Trophoblast cell (in vitro differentiated cells and primary cell): ENCODE measurements around the gene ADAM19.
A peak's percentile ranks its signal among the peaks of the same experiment; 100 is the strongest.

Source experiments
- DNase-seq, 2 donors: peaks; one replicate each; pipeline ENCODE4 v3.0.0-alpha.2; 2016
- H2AFZ ChIP-seq: 2 replicates; pipeline ENCODE4 v1.6.1; 2013; ENCODE audit warnings: low read length, moderate library complexity, mild to moderate bottlenecking; ENCODE audit not compliant: insufficient read depth, poor library complexity
- H2AK5ac ChIP-seq: 2 replicates; pipeline ENCODE4 v1.6.1; 2013; ENCODE audit warnings: mild to moderate bottlenecking, low read length
- H2BK120ac ChIP-seq: 2 replicates; pipeline ENCODE4 v1.6.1; 2013; ENCODE audit warnings: low read length, mild to moderate bottlenecking, moderate library complexity; ENCODE audit not compliant: insufficient read depth, poor library complexity
- H2BK12ac ChIP-seq: 2 replicates; pipeline ENCODE4 v1.6.1; 2013; ENCODE audit warnings: mild to moderate bottlenecking, low read length, moderate library complexity
- H2BK5ac ChIP-seq: 2 replicates; pipeline ENCODE4 v1.6.1; 2013; ENCODE audit warnings: low read length, low read depth, moderate library complexity, mild to moderate bottlenecking; ENCODE audit not compliant: poor library complexity
- H3K14ac ChIP-seq: 2 replicates; pipeline ENCODE4 v1.6.1; 2013; ENCODE audit warnings: mild to moderate bottlenecking, low read length
- H3K18ac ChIP-seq: 2 replicates; pipeline ENCODE4 v1.6.1; 2013; ENCODE audit warnings: mild to moderate bottlenecking, low read length
- H3K23ac ChIP-seq: 2 replicates; pipeline ENCODE4 v1.6.1; 2013; ENCODE audit warnings: low read length
- H3K27ac ChIP-seq: 2 replicates; pipeline ENCODE4 v1.5.1; 2013; ENCODE audit warnings: low read depth, mild to moderate bottlenecking, inconsistent platforms, low read length, moderate library complexity
- H3K27me3 ChIP-seq: 2 replicates; pipeline ENCODE4 v1.6.1; 2013; ENCODE audit warnings: inconsistent platforms, mild to moderate bottlenecking, low read length, moderate library complexity; ENCODE audit not compliant: insufficient read depth
- H3K36me3 ChIP-seq, 2 experiments: 1 replicate in 1 of 2; 2 replicates in 1 of 2; pipeline ENCODE4 v1.6.1; 2013; ENCODE audit warnings: low read length in 2 of 2, mild to moderate bottlenecking in 2 of 2, moderate library complexity in 1 of 2; ENCODE audit not compliant: insufficient read depth in 2 of 2, control insufficient read depth in 1 of 2
- H3K4ac ChIP-seq: 2 replicates; pipeline ENCODE4 v1.6.1; 2013; ENCODE audit warnings: low read depth, mild to moderate bottlenecking, low read length, moderate library complexity
- H3K4me1 ChIP-seq, 2 experiments: 1 replicate in 1 of 2; 2 replicates in 1 of 2; pipeline ENCODE4 v1.6.1; 2013; ENCODE audit warnings: low read length in 2 of 2, mild to moderate bottlenecking in 2 of 2, moderate library complexity in 1 of 2; ENCODE audit not compliant: insufficient read depth in 2 of 2, control insufficient read depth in 1 of 2
- H3K4me2 ChIP-seq: 2 replicates; pipeline ENCODE4 v1.6.1; 2013; ENCODE audit warnings: inconsistent platforms, mild to moderate bottlenecking, low read length, moderate library complexity
- H3K4me3 ChIP-seq: 2 replicates; pipeline ENCODE4 v1.5.1; 2013; ENCODE audit warnings: mild to moderate bottlenecking, low read depth, low read length, inconsistent platforms
- H3K79me1 ChIP-seq: one replicate; pipeline ENCODE4 v1.6.1; 2013; ENCODE audit warnings: low read length
- H3K79me2 ChIP-seq: 2 replicates; pipeline ENCODE4 v1.6.1; 2013; ENCODE audit warnings: low read length, mild to moderate bottlenecking; ENCODE audit not compliant: control insufficient read depth, insufficient read depth, poor library complexity
- H3K9ac ChIP-seq: 2 replicates; pipeline ENCODE4 v1.6.1; 2013; ENCODE audit warnings: mild to moderate bottlenecking, low read length
- H3K9me3 ChIP-seq: 2 replicates; pipeline ENCODE4 v1.6.1; 2013; ENCODE audit warnings: low read depth, mild to moderate bottlenecking, control low read depth, inconsistent platforms, low read length; ENCODE audit not compliant: insufficient read depth
- H4K12ac ChIP-seq: 2 replicates; pipeline ENCODE4 v1.6.1; 2013; ENCODE audit warnings: low read depth, mild to moderate bottlenecking, low read length, moderate library complexity
- H4K8ac ChIP-seq: 2 replicates; pipeline ENCODE4 v1.6.1; 2013; ENCODE audit warnings: low read depth, mild to moderate bottlenecking, low read length, moderate library complexity
- H4K91ac ChIP-seq: one replicate; pipeline ENCODE4 v1.6.1; 2013; ENCODE audit warnings: low read depth, mild to moderate bottlenecking, low read length, moderate library complexity
- WGBS: extraction: QIAGEN DNeasy Blood & Tissue Kit; methylation state at CpG from one replicate; pipeline ENCODE4 v1.1.7; 2013; ENCODE audit warnings: missing lambda C conversion rate; ENCODE audit not compliant: insufficient read length, insufficient coverage; ENCODE audit errors: extremely low coverage; 5-methylcytosine and 5-hydroxymethylcytosine counted together

The ADAM19 gene

DNA sequence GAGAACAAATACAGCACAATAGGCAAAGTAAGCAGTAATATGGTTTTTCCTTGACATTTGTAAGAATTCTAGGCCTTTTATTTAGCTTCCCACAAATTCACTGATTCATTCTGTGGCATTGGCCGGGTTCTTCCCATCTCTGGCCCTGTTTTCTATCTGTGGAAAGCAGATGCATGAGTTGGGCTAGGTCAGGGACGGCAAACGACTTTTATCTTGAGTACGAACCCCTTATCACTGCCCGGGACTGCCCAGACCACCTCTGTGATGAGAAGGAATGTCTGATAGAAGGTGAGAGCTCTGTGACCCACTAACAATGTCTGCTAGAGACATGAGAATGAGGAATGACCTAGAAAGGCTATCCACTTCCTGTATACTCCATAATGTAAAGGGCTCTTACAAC lies 35.4 kb upstream of the ADAM19 start:
- Histone ChIP-seq H3K23ac (no peak overlapping the region), H4K8ac (peak overlapping the region; percentile 43), H3K4me3 (no peak overlapping the region), H3K4ac (no peak overlapping the region), H2BK12ac (peak overlapping the region; percentile 65), H3K18ac (no peak overlapping the region), H3K79me1 (peaks cover 43% of the 10 kb centered on the region), H3K27me3 (no peaks in the 10 kb centered on the region), H4K12ac (no peak overlapping the region), H3K4me2 (no peak overlapping the region), H4K91ac (no peak overlapping the region), H3K36me3 (no peaks in the 10 kb centered on the region), H3K9me3 (no peaks in the 10 kb centered on the region), H2BK5ac (no peak overlapping the region), H2BK120ac (peak overlapping the region; percentile 26), H3K9ac (no peak overlapping the region), H3K4me1 (peaks cover 32 to 36% of the 10 kb centered on the region in 2 experiments), H3K14ac (no peak overlapping the region), H2AK5ac (no peak overlapping the region), H3K79me2 (peaks cover 7% of the 10 kb centered on the region), H2AFZ (no peak overlapping the region), H3K27ac (peak overlapping the region; percentile 42)
- no CpG with 5 or more reads among the region's 5 CpGs for WGBS
- no peak for DNase-seq

- Histone ChIP-seq H3K79me1 (peaks cover 43% of the 10 kb centered on the region), H3K9me3 (no peaks in the 10 kb centered on the region), H2AK5ac (no peak overlapping the region), H4K91ac (peak overlapping the region; percentile 94), H2BK12ac (peak overlapping the region; percentile 94), H3K27me3 (no peaks in the 10 kb centered on the region), H4K8ac (peak overlapping the region; percentile 49), H4K12ac (no peak overlapping the region), H3K4me3 (no peak overlapping the region), H3K4ac (peak overlapping the region; percentile 49), H2BK120ac (peak overlapping the region; percentile 78), H3K27ac (peak overlapping the region; percentile 88), H3K4me2 (no peak overlapping the region), H3K79me2 (peaks cover 6% of the 10 kb centered on the region), H3K18ac (no peak overlapping the region), H3K14ac (peak overlapping the region; percentile 80), H3K36me3 (no peaks in the 10 kb centered on the region), H2BK5ac (peak overlapping the region; percentile 71), H3K4me1 (peaks cover 31 to 38% of the 10 kb centered on the region in 2 experiments), H3K9ac (no peak overlapping the region), H2AFZ (no peak overlapping the region), H3K23ac (no peak overlapping the region)
- DNase-seq = peak; percentile 58 to 84
- no CpG with 5 or more reads among the region's 8 CpGs for WGBS
These were observed 33.5 kb upstream of the ADAM19 start for GRCh38 chr5:157608972-157609565.

GRCh38 chr5:157607371-157608161 lies 32.0 kb upstream of the ADAM19 start:
- Histone ChIP-seq H2BK120ac (peak overlapping the region; percentile 81), H3K9me3 (no peaks in the 10 kb centered on the region), H3K4me3 (no peak overlapping the region), H2BK12ac (peak overlapping the region; percentile 67), H4K91ac (peak overlapping the region; percentile 72), H3K23ac (no peak overlapping the region), H3K79me1 (peaks cover 41% of the 10 kb centered on the region), H3K18ac (no peak overlapping the region), H3K27ac (peak overlapping the region; percentile 88), H3K9ac (no peak overlapping the region), H3K36me3 (no peaks in the 10 kb centered on the region), H3K79me2 (peaks cover 4% of the 10 kb centered on the region), H2AK5ac (no peak overlapping the region), H3K27me3 (no peaks in the 10 kb centered on the region), H2BK5ac (peak overlapping the region; percentile 70), H4K8ac (peak overlapping the region; percentile 35), H3K4ac (no peak overlapping the region), H3K4me2 (peak overlapping the region; percentile 13), H3K14ac (peak overlapping the region; percentile 71), H2AFZ (no peak overlapping the region), H3K4me1 (peaks cover 25 to 29% of the 10 kb centered on the region in 2 experiments), H4K12ac (no peak overlapping the region)
- peak; percentile 59 to 74 for DNase-seq
- WGBS = no CpG with 5 or more reads among the region's 7 CpGs

GRCh38 chr5:157606046-157606445 lies 30.5 kb upstream of the ADAM19 start:
- DNase-seq = peak in 1 of 2 donors; percentile 23
- Histone ChIP-seq H3K4me1 (peaks cover 13 to 19% of the 10 kb centered on the region in 2 experiments), H3K23ac (no peak overlapping the region), H3K79me1 (peaks cover 28% of the 10 kb centered on the region), H3K4me2 (no peak overlapping the region), H3K36me3 (no peaks in the 10 kb centered on the region), H2AFZ (peak overlapping the region; percentile 54), H3K9ac (no peak overlapping the region), H3K9me3 (no peaks in the 10 kb centered on the region), H3K27me3 (no peaks in the 10 kb centered on the region), H2AK5ac (no peak overlapping the region), H4K12ac (no peak overlapping the region), H2BK12ac (peak overlapping the region; percentile 63), H4K91ac (no peak overlapping the region), H3K14ac (peak overlapping the region; percentile 87), H3K4me3 (no peak overlapping the region), H3K27ac (no peak overlapping the region), H2BK120ac (peak overlapping the region; percentile 35), H3K18ac (peak overlapping the region; percentile 17), H4K8ac (no peak overlapping the region), H3K4ac (no peak overlapping the region), H2BK5ac (peak overlapping the region; percentile 14), H3K79me2 (peaks cover 4% of the 10 kb centered on the region)
- no CpG with 5 or more reads among the region's 2 CpGs for WGBS
